Mesendoderm (in vitro differentiated cells): Measurements from ENCODE around the gene STARD3.
A peak's percentile ranks its signal among the peaks of the same experiment; 100 is the strongest.

ENCODE experiments used
- DNase-seq: peaks from one replicate; pipeline ENCODE4 v3.0.0; 2013
- H2AK5ac ChIP-seq: 2 replicates; pipeline ENCODE4 v1.6.1; 2013; ENCODE audit warnings: low read length, inconsistent platforms
- H2BK120ac ChIP-seq: 2 replicates; pipeline ENCODE4 v1.6.1; 2013; ENCODE audit warnings: low read depth, mild to moderate bottlenecking, low read length, moderate library complexity, mixed read lengths
- H2BK15ac ChIP-seq: replicated peaks from 2 replicates; pipeline ENCODE4 v1.6.1; 2013; ENCODE audit warnings: low read depth, mild to moderate bottlenecking, moderate library complexity
- H2BK5ac ChIP-seq: 2 replicates; pipeline ENCODE4 v1.6.1; 2013; ENCODE audit warnings: low read length, inconsistent platforms
- H3K18ac ChIP-seq: 2 replicates; pipeline ENCODE4 v1.6.1; 2013; ENCODE audit warnings: mild to moderate bottlenecking, low read length, mixed read lengths
- H3K23ac ChIP-seq: one replicate; pipeline ENCODE4 v1.6.1; 2013; ENCODE audit warnings: low read length
- H3K27ac ChIP-seq: 2 replicates; pipeline ENCODE4 v1.5.1; 2013; ENCODE audit warnings: low read depth, mild to moderate bottlenecking, inconsistent platforms, low read length, moderate library complexity
- H3K27me3 ChIP-seq: 2 replicates; pipeline ENCODE4 v1.6.1; 2013; ENCODE audit warnings: low read length, control low read depth, mild to moderate bottlenecking, inconsistent platforms; ENCODE audit not compliant: insufficient read depth, poor library complexity
- H3K36me3 ChIP-seq: 2 replicates; pipeline ENCODE4 v1.6.1; 2013; ENCODE audit warnings: low read length, inconsistent platforms; ENCODE audit not compliant: control insufficient read depth, insufficient read depth
- H3K4ac ChIP-seq: one replicate; pipeline ENCODE4 v1.6.1; 2013; ENCODE audit warnings: low read depth, mild to moderate bottlenecking, low read length, moderate library complexity
- H3K4me1 ChIP-seq: 2 replicates; pipeline ENCODE4 v1.6.1; 2013; ENCODE audit warnings: low read depth, low read length, inconsistent platforms; ENCODE audit not compliant: control insufficient read depth
- H3K4me2 ChIP-seq: 2 replicates; pipeline ENCODE4 v1.6.1; 2013; ENCODE audit warnings: low read length
- H3K4me3 ChIP-seq: 2 replicates; pipeline ENCODE4 v1.5.1; 2013; ENCODE audit warnings: mild to moderate bottlenecking, low read length
- H3K56ac ChIP-seq: one replicate; pipeline ENCODE4 v1.6.1; 2013; ENCODE audit warnings: low read length
- H3K79me1 ChIP-seq: 2 replicates; pipeline ENCODE4 v1.6.1; 2013; ENCODE audit warnings: low read length, inconsistent platforms
- H3K79me2 ChIP-seq: 2 replicates; pipeline ENCODE4 v1.6.1; 2013; ENCODE audit warnings: mild to moderate bottlenecking, low read length; ENCODE audit not compliant: control insufficient read depth, insufficient read depth
- H3K9ac ChIP-seq: 2 replicates; pipeline ENCODE4 v1.6.1; 2013; ENCODE audit warnings: low read length, inconsistent platforms
- H4K5ac ChIP-seq: one replicate; pipeline ENCODE4 v1.6.1; 2013; ENCODE audit warnings: low read length
- H4K8ac ChIP-seq: one replicate; pipeline ENCODE4 v1.6.1; 2013; ENCODE audit warnings: low read depth, mild to moderate bottlenecking, control low read depth, low read length, moderate library complexity
- WGBS: extraction: QIAGEN DNeasy Blood & Tissue Kit; methylation state at CpG from one replicate; pipeline ENCODE4 v1.1.7; 2013; ENCODE audit warnings: low lambda C conversion rate, missing lambda C conversion rate; ENCODE audit not compliant: insufficient coverage; ENCODE audit errors: extremely low coverage; 5-methylcytosine and 5-hydroxymethylcytosine counted together

Gene STARD3

DNA sequence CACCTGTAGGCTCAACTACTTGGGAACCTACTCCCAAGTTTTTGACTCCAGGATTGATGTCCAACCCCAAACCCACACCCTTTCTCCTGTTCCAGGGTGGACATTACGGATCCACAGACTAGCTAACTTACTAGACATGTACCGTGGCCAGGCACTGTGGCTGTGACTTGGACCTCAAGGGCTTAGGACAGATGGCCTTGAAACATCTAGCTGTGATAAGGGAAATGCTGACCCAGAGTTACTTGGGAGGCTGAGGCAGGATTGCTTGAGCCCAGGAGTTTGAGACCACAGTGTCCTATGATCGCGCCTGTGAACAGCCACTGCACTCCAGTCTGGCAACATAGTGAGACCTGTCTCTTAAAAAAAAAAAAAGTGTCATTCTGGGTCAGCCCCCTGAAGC, 4.2 kb downstream of the STARD3 start:
- Histone ChIP-seq H3K4ac (no peak overlapping the region), H3K56ac (no peak overlapping the region), H2BK15ac (no peak overlapping the region), H4K8ac (no peak overlapping the region), H3K9ac (no peak overlapping the region), H3K27ac (no peak overlapping the region), H2BK5ac (no peak overlapping the region), H3K18ac (no peak overlapping the region), H3K79me1 (peaks cover 38% of the 10 kb centered on the region), H3K4me1 (peaks cover 16% of the 10 kb centered on the region), H3K79me2 (peaks cover 13% of the 10 kb centered on the region), H2BK120ac (no peak overlapping the region), H3K23ac (no peak overlapping the region), H3K36me3 (no peaks in the 10 kb centered on the region), H3K27me3 (no peaks in the 10 kb centered on the region), H4K5ac (no peak overlapping the region), H3K4me3 (no peak overlapping the region), H2AK5ac (no peak overlapping the region), H3K4me2 (no peak overlapping the region)
- no CpG with 5 or more reads among the region's 4 CpGs for WGBS
- no peak for DNase-seq

DNA sequence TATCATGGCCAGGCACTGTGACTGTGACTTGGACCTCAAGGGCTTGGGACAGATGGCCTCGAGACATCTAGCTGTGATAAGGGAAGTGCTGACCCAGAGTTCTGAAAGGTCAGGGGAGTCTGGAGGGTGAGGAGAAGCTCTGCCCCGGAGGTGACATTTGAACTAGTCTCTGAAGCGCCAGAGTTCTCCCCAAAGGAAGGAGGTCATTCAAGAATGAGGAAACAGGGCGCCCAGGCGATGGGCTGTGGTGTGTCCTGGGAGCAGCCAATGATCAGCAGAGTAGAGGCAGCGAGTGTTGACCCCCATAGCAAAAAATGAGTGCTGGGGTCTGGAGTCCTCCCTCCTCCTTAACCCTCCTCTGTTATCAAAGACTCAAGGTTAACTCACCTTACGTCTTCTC, 4.9 kb downstream of the STARD3 start:
- no peak overlapping the region for H2BK120ac ChIP-seq
- H3K4ac ChIP-seq: no peak overlapping the region
- no peak overlapping the region for H3K4me2 ChIP-seq
- no peak overlapping the region for H2AK5ac ChIP-seq
- H4K5ac ChIP-seq: no peak overlapping the region
- no peak overlapping the region for H3K18ac ChIP-seq
- H3K27me3 ChIP-seq: no peaks in the 10 kb centered on the region
- no peak for DNase-seq
- H3K36me3 ChIP-seq: no peaks in the 10 kb centered on the region
- no peak overlapping the region for H3K56ac ChIP-seq
- no peak overlapping the region for H4K8ac ChIP-seq
- H3K23ac ChIP-seq: no peak overlapping the region
- peaks cover 13% of the 10 kb centered on the region for H3K79me2 ChIP-seq
- H2BK15ac ChIP-seq: no peak overlapping the region
- H3K9ac ChIP-seq: no peak overlapping the region
- no peak overlapping the region for H3K27ac ChIP-seq
- H2BK5ac ChIP-seq: no peak overlapping the region
- H3K4me3 ChIP-seq: no peak overlapping the region
- peaks cover 13% of the 10 kb centered on the region for H3K4me1 ChIP-seq
- H3K79me1 ChIP-seq: peaks cover 38% of the 10 kb centered on the region
- no CpG with 5 or more reads among the region's 7 CpGs for WGBS

DNA sequence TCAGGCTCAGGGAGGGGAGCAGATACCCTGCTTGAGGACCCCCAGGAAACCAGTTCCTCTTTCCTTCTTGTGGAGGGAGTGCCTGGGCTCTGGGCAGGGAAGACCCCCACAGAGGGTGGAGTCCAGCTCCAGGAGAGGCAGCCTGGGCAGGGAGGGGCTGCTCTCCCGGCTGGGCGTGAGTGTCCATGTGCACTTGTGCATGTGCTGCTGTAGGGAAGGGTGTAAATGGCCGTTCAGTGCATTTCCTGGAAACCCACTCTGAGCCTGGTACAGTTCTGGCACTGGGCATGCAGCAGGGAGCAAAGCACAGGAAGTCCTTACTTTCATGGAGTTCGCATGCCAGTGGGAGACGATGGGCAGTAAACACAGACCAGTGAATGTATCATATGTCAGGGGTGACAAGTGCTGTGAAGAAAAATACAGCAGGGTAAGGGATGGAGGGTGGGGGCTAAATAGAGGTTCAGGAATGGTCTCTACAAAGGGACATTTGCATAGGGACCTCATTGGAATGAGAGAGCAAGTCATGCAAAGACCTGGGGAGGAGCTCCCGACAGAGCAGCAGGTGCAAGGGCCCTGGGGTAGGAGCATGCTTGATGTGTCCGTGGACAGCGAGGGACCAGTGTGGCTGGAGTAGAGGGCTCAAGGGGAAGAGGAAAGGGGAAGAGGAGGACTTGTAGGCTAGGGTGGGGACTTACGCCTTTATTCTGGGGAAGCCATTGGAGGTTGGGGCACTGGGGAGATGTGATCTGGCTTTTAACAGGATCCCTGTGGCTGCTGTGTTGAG, 5.5 kb downstream of the STARD3 start:
- H3K36me3 ChIP-seq: no peaks in the 10 kb centered on the region
- no peak overlapping the region for H2BK15ac ChIP-seq
- WGBS: no CpG with 5 or more reads among the region's 9 CpGs
- no peak overlapping the region for H3K4ac ChIP-seq
- H2BK5ac ChIP-seq: no peak overlapping the region
- no peak overlapping the region for H3K56ac ChIP-seq
- no peak overlapping the region for H3K9ac ChIP-seq
- H3K23ac ChIP-seq: no peak overlapping the region
- peaks cover 40% of the 10 kb centered on the region for H3K79me1 ChIP-seq
- no peak overlapping the region for H2AK5ac ChIP-seq
- H4K8ac ChIP-seq: no peak overlapping the region
- no peak overlapping the region for H3K18ac ChIP-seq
- peaks cover 13% of the 10 kb centered on the region for H3K4me1 ChIP-seq
- no peak overlapping the region for H4K5ac ChIP-seq
- H3K4me3 ChIP-seq: no peak overlapping the region
- H3K27ac ChIP-seq: no peak overlapping the region
- no peak for DNase-seq
- H3K79me2 ChIP-seq: peaks cover 13% of the 10 kb centered on the region
- H3K27me3 ChIP-seq: no peaks in the 10 kb centered on the region
- no peak overlapping the region for H2BK120ac ChIP-seq
- H3K4me2 ChIP-seq: no peak overlapping the region

- no peak overlapping the region for H4K8ac ChIP-seq
- no peak overlapping the region for H2AK5ac ChIP-seq
- WGBS: no CpG with 5 or more reads among the region's 4 CpGs
- H3K27ac ChIP-seq: no peak overlapping the region
- no peak overlapping the region for H2BK5ac ChIP-seq
- H3K27me3 ChIP-seq: no peaks in the 10 kb centered on the region
- no peak overlapping the region for H3K4ac ChIP-seq
- H3K56ac ChIP-seq: peak overlapping the region; percentile 17
- peaks cover 8% of the 10 kb centered on the region for H3K79me2 ChIP-seq
- no peaks in the 10 kb centered on the region for H3K36me3 ChIP-seq
- no peak overlapping the region for H2BK120ac ChIP-seq
- H3K79me1 ChIP-seq: peaks cover 36% of the 10 kb centered on the region
- H3K9ac ChIP-seq: no peak overlapping the region
- no peak overlapping the region for H3K18ac ChIP-seq
- H2BK15ac ChIP-seq: no peak overlapping the region
- no peak overlapping the region for H3K4me2 ChIP-seq
- H3K4me1 ChIP-seq: peaks cover 9% of the 10 kb centered on the region
- no peak overlapping the region for H4K5ac ChIP-seq
- no peak overlapping the region for H3K23ac ChIP-seq
- DNase-seq: no peak
- H3K4me3 ChIP-seq: no peak overlapping the region
Measured at GRCh38 chr17:39643271-39643670, 6.3 kb downstream of the STARD3 start.

GRCh38 chr17:39647256-39647655, 10.3 kb downstream of the STARD3 start:
- no peaks in the 10 kb centered on the region for H3K36me3 ChIP-seq
- peaks cover 19% of the 10 kb centered on the region for H3K79me1 ChIP-seq
- H3K56ac ChIP-seq: no peak overlapping the region
- H2BK15ac ChIP-seq: no peak overlapping the region
- H2AK5ac ChIP-seq: no peak overlapping the region
- peaks cover 7% of the 10 kb centered on the region for H3K4me1 ChIP-seq
- no peak overlapping the region for H4K5ac ChIP-seq
- peaks cover 1% of the 10 kb centered on the region for H3K79me2 ChIP-seq
- no peak overlapping the region for H2BK5ac ChIP-seq
- H3K23ac ChIP-seq: no peak overlapping the region
- H3K4me2 ChIP-seq: no peak overlapping the region
- no peaks in the 10 kb centered on the region for H3K27me3 ChIP-seq
- H4K8ac ChIP-seq: no peak overlapping the region
- no peak overlapping the region for H2BK120ac ChIP-seq
- H3K9ac ChIP-seq: no peak overlapping the region
- no peak overlapping the region for H3K18ac ChIP-seq
- DNase-seq: no peak
- no CpG with 5 or more reads among the region's 5 CpGs for WGBS
- no peak overlapping the region for H3K4ac ChIP-seq
- H3K27ac ChIP-seq: no peak overlapping the region
- H3K4me3 ChIP-seq: no peak overlapping the region
